Gastroesophageal sphincter (tissue), 3 donors: ENCODE measurements around the gene AIFM3.

Experiments
- CTCF ChIP-seq, 4 experiments: fragments of 200-600 bp in 2 of 4; fragments of 450-650 bp in 2 of 4; sonication (generic) in 1 of 4; IDR thresholded peaks; one replicate each; pipeline ENCODE4 v1.5.1; 2017 to 2019; ENCODE audit warnings: antibody characterized with exemption in 4 of 4, mild to moderate bottlenecking in 2 of 4, moderate library complexity in 2 of 4
- EP300 ChIP-seq: sonication (generic); formaldehyde crosslinking; IDR thresholded peaks from one replicate; pipeline ENCODE4 v1.6.1; 2017; ENCODE audit warnings: antibody characterized with exemption, mild to moderate bottlenecking

DNA sequence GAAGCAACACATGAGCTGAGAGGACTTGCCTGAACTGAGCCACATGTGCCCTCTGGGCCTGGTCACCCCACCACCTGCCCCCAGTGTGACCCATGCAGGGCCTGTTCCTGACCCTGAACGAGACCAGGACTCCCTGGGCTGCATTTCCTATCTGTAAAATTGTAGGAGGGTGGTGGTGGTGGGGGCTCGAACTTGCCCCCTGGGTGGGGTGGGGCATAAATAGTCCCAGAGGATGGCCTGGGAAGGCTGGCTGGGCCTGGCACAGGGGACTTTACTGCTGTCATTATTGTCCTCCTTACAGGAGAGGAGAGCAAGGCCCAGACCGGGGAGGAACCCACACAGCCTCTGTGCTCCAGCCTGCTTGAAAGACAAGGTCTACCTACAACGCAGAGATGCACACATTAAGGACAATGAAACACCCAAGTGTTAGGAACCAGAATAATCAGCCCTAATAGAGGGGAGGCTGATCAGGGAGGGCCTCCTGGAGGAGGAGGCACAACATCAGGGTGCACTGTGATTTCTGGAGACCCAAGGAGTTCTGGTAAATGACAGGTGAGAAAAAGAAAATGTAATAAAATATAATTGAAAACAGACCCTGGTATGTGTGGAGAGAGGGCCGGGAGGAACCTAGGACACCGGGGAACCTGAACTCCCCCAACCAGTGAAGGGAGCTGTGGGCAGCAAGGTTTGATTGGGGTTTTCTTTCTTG is 2.8 kb upstream of the AIFM3 start:
- TF ChIP-seq CTCF (IDR thresholded peaks at IDR 0.05) (no peak), EP300 (no peak)
